GM10847 (cell line): ENCODE results near the gene LAMTOR1.

Experiments
- POLR2A ChIP-seq: IDR thresholded peaks from 2 replicates; pipeline ENCODE4 v1.6.1; 2011; ENCODE audit not compliant: insufficient read length; ENCODE audit errors: extremely low read depth

Gene LAMTOR1

DNA sequence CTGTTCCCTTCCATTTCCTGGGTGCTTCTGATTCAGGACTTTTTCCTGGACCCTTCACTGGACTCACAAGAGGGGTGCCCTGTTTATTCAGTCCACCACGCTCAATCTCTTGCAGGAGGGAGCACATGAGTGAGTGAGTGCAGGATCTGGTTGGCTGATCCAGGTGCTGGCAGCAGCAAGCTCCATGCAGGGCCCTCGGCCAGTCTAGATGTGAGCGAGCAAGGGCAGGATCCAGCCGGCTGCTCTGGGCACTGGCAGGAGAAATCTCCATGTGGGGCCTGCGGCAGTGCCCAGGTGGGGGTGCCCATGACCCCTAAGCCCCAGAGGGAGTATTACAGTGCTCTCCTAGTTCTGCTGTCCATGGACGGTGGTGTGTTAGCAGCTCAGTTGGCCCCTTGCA, 20.9 kb upstream of the LAMTOR1 start:
- no peak for TF ChIP-seq POLR2A

DNA sequence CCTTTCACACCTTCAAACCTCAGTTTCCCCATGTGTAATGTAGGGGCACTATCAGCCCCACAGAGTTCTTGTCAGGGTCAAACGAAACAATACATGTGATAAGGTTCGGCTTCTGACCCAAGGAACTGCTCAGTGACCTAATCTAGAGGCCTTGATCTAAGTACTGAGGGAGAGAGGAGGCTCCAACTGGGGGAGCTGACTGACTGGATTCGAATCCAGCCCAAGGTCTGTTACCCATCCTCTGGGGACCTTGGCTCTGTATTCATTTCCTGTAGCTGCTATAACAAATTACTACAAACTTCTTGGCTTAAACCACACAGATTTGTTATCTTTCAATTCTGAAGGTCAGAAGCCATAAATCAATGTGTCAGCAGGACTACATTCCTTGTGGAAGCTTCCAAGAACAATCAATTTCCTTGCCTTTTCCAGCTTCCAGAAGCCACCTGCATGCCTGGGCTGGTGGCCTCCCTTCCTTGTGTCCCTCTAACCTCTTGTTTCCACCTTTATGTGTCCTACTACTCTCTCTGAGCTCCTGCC, 20.1 kb upstream of the LAMTOR1 start:
- TF ChIP-seq POLR2A: no peak

DNA sequence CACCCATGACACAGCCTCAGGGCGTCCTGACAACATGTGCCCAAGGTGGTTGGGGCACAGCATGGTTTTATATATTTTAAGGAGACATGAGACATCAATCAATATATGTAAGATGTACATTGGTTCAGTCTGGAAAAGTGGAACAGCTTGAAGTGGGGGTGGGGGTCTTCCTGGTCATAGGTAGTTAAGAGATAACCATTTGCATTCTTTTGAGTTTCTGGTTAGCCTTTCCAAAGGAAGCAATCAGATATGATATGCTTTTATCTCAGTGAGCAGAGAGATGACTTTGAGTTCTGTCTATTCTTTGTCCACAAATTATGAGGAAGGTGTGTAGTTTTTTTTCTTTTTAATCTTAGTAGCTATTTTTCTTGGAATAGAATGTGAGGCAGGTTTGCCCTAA, 19.5 kb upstream of the LAMTOR1 start:
- no peak for TF ChIP-seq POLR2A

DNA sequence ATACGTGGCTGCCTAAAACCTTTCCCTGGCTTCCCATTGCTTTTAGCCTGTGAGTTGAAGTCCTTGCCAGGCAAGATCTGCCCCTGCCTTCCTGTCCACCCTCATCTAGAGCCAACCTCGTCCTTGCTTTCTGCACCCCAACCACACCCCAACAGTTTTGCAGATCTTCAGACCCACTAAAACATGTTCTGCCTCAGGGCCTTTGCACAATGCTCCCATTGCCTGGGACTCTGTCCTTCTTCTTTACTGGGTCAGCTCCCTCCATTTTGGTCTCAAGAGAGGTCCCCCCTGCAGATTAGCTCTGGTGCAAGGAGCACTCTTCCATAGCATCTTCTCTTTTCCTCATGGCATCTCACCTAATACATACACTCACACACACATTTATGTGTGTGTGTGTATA, 17.8 kb upstream of the LAMTOR1 start:
- no peak for TF ChIP-seq POLR2A

DNA sequence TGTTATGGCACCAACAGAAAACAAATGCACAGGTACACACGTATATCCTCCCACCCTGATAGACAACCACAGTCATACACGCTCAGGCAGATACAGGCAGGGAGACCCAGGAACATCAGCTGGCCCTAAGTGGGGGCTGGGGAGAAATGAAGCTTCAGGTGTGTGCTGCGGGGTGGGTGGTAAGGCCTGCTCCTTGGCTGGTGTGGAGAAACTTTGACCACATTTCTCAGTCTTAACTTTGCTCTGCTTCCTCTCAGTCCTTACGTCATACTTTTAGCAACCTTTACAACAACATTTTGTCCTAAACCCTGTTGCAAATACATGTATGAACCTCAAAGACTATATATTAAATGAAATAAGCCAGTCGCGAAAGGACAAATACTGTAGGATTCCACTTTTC, 16.1 kb upstream of the LAMTOR1 start:
- no peak for TF ChIP-seq POLR2A

DNA sequence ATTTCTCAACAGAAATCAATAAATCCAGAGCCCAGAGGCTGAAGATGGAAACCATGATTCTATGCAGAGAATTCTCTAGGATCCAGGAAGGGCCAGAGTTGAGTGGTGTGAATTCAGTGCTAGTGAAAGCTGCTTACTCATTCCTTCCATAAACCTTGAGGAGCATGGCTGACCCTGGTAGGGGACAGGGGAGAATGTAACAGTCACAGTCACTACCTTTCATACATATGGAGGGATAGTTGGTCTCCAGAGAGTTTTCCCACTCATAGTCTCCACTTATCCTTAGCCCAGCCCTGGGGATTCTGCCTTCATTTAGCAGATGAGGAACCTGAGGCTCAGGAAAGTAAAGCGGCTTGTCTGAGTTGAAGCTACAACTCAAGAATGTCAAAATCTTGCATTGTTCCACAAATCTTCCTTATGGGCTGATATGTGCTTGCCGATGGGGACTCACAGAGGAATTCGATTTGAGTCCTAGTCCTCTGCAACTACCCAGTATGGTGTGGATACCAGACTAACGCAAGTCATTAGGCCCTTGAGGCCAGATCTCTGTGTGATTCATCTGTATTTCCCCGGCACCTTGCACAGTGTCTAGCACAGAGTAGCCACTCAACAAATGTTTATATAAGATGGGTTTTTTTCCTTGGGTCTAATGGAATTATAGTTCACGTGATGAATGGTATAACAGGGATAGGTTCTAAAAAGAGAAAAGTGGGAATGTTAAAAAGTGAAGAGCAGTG, 13.1 kb upstream of the LAMTOR1 start:
- TF ChIP-seq POLR2A: no peak

DNA sequence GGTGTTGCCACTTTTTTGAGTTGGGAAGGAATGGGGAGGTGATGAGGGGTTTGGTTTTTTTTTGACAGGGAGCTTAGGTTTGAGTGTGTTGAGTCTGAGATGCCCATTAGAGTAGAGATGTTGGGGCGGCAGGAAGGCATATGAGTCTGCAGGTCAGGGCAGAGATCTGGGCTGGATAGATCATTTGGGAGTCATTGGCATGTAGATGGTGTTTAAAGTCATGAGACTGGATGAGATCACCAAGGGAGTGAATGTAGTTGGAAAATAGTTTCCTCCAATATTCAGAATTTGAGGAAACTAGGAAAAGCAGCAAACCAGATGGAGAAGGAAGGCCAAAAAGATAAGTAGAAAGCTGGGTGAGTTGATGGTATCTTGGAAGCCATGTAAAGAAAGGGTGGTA, 11.5 kb upstream of the LAMTOR1 start:
- no peak for TF ChIP-seq POLR2A

DNA sequence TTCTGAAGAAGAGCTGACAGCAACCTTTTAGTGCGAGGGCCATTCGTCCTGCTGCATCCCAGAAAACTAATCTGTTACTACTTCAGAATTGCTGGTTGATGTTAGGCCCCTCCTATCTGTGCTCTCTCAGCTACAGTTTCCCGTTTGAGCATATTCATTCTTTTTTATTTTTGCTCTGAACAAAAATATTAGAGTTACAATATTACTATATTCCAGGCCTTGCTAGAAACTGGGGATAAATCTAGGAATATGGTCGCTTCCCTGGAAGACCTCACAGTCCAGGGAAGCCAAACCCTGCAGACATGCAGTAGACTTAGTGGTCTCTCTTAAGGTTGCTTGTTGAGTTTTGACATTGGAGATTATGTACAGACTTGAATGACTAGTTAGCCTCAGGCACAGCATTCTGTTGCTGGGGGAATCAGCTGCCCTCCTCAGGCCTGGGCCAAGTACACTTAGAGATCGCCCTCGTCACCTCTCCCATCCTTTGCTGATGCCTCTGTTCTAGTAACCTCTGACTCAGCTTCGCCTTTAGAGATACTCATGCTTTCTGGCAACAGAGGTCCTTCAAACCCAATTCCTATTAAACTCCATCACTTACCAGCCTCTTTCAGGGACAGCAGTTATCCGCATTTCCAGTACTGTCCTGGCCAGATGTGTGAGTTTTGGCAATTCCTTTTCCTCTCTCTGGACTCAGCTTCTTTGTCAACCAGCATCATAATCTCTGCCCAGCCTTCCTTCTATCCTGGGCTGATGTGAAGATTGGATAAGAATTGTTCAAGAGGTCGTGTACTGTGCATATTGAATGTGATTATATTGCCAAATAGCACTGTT, 10.1 kb upstream of the LAMTOR1 start:
- no peak for TF ChIP-seq POLR2A

DNA sequence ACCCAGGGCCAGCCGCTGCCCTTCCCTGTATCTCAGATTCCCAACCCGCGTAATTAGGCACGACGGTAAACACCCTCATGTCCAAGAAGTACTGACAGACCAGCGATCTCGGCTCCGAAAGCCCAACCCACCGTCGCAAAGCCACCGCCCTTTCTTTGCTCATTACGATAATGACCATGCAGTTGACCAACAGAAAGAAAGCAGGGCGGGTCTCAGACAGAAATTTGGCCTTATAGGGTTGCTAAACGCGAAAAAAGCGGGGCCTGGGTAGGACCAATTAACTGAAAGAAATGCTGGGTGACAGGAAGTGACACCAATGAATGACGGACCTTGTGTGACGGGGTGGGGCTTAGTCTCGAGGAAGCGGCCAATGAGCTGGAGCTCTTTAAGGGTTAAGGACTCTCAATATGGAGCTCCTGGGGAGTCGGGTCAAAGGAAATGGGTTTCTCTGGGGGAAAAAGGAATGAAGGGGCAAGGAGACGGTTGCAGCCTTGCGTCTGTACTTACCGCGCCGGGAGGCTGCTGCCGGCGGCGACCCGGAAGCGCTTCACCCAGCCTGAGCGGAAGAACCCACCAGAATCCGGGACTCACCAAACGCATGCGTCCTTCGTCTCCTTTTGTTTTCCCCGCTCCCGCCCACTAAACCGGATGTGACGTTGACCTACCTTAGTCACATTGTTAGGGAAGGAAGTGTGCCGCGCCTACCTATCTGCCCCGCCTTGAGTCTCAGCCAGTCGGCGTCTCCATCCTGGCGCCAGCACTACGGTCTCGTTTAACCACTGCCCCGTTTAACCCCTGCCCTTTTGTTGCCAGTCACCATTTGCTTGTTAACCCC, 9.3 kb upstream of the LAMTOR1 start, which contains the start of gene ANAPC15:
Gene ANAPC15, minus strand, starts transcription at position 553 of the 835 bp plus-strand sequence. CDS start 1,419 bp downstream, outside the sequence.
- TF ChIP-seq POLR2A: peak; percentile 98

DNA sequence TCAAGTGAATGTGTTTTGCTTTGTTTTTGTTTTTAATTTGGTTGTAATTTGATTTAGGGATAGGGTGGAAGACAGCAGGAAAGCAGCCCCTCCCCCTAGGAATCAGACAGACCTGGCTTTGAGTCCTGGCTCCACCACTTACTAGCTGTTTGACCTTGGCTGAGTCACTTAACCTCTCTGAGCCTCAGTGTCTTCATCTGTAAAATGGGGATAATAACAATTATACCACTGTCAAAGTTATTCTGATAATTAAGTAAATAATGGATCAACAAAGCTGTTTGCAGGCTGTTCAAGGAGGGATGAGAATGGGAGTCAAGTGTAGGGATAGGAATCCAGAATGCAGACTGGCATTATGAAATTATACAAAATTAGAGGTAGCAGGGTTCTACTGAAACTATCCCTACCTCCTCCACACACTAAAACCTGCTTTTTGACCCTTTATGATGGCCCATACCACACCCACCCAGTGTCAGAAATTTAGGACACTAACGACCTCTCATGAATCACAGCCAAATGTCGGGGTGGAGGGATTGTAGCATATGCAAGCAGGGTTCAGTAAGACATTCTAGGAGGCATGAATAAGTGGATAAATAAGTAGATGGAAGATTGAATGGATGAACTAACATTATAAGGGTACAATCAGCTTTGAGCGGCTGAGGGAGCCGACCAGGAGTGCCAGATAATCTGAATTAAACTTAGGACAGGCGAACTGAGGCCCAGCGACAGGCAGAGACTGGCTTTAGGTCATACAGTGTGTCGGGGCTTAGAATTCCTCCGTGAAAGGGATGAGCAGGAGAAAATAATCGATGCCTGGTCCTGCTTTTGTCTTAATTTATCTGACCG, 8.4 kb upstream of the LAMTOR1 start:
- TF ChIP-seq POLR2A: no peak

DNA sequence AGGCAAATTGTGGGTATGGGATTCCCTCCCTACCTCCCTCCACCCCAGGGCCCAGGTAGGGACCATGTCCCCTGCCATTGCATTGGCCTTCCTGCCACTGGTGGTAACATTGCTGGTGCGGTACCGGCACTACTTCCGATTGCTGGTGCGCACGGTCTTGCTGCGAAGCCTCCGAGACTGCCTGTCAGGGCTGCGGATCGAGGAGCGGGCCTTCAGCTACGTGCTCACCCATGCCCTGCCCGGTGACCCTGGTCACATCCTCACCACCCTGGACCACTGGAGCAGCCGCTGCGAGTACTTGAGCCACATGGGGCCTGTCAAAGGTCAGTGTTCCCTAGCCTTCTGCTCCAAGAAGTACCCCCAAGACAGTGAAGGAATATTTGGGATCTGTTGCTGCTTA, 2.8 kb upstream of the LAMTOR1 start, which contains the start of gene TOMT:
Gene TOMT, plus strand, starts transcription at position 37 of the 400 bp plus-strand sequence. Its CDS starts 28 bp downstream, at position 65.
- TF ChIP-seq POLR2A: no peak

DNA sequence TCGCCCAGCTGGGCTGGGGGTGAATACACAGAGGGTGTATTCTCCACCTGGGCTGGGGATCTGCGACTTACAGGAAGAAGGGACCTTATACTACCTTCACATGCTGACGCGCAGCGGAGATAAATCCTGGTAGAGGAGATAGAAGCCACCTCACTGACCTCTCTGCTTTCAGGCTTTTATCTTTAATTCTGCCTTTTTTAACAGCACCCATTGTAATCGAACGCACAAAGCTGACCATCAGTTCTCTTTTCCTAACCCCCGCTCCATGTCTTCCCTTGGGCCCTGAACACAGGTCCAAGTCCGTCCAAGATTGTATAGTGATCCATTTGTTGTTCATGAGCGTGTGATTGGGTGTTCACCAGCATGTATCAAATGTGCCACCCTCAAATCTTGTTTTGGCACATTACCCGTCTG, 664 bp upstream of the LAMTOR1 start:
- TF ChIP-seq POLR2A: no peak

DNA sequence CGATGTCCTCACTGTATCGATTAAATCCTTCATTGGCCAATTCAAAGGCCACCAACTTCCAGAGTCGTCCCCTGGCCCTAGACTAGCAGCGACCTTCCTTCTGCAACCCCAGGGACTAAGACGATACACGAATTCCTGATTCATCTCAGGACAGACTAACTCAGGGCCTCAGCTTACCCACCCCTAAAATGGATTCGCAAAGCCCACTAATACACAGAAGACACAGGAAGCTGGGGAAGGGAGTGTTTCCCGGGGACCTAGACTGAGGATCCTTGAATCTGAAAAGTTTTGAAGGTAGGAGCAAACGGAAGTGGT, 509 bp downstream of the LAMTOR1 start:
- TF ChIP-seq POLR2A: no peak

DNA sequence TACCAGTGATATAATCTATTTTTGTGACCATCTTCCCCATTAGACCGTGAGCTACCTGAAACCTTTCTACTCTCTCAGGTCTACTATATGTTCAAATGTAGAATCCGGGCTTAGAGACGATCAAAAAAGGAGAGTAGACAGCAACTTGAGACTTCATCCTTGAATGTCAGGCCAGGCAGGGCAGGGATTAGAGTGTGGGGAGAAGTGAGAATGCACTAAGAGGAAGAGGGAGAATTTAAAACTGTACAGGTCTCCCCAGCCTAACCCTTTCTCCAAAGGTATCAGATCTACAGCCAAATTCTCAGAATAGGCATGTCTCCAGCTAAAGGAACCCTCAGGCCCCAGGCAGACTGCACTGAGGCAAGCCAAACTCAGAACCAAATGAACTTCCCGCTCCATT, 935 bp downstream of the LAMTOR1 start:
- TF ChIP-seq POLR2A: no peak

DNA sequence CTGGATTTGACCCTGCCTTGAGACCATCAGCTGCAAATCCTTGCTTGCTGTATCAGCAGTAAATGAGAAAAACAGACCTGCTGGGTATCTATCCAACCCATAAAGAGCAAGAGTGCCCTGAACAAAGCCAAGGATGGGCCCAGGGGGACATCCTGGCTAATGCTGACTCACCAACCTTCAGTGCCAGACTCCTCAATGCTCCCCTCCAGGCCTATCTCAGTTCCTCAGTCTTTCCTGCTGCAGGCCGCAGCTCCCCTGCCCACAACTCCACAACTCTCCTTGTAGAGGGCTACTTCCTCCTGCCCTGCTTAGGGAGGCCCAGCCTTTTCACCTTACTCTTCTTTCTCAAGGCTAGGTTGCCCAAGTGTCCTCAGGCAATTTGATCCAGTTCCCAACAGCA, 2.6 kb downstream of the LAMTOR1 start:
- no peak for TF ChIP-seq POLR2A

DNA sequence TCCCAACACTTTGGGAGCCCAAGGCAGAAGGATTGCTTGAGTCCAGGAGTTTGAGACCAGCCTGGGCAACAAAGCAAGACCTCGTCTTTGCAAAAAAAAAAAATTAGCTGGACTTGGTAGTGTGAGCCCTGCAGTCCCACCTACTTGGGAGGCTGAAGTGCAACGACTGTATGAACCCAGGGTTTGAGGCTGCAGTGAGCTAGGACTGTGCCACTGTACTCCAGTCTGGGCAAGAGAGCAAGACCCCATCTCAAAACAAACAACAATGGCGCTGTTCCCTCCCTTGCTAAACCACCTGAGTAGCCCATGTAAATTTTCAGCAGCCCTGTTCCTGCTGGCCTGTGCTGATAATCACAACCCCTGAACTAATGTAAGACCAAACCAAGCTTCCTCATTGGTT, 3.1 kb downstream of the LAMTOR1 start:
- no peak for TF ChIP-seq POLR2A
